AG04450 (cell line): Measurements from ENCODE around the gene HP1BP3. TPM values are rescaled to one million over a fixed set of nuclear protein-coding genes. Genes with fewer than 3 reads are reported as not detected.

Experiments
- CTCF ChIA-PET: fragments of 300-600, 350-600 bp; formaldehyde crosslinking; extraction: SDS; loops from one replicate; lab custom pipeline; 2022; ENCODE audit warnings: antibody characterized with exemption, inconsistent platforms; lab: Charles Lee
- POLR2A ChIA-PET: fragments of 350-600 bp; formaldehyde crosslinking; extraction: SDS; loops from one replicate; lab custom pipeline; 2021; ENCODE audit warnings: antibody characterized with exemption, inconsistent platforms; lab: Yijun Ruan, JAX
- DNase-seq: peaks from one replicate; pipeline ENCODE4 v3.0.0-alpha.2; 2011; ENCODE audit warnings: low read depth, low spot score
- H3K27ac ChIP-seq: one replicate; pipeline ENCODE4 v1.5.1; 2012; ENCODE audit warnings: low read depth, low read length, control low read depth
- H3K27me3 ChIP-seq: one replicate; pipeline ENCODE4 v1.6.0; 2012; ENCODE audit warnings: low read length; ENCODE audit not compliant: control insufficient read depth, insufficient read depth
- H3K4me3 ChIP-seq: 2 replicates; pipeline ENCODE4 v1.5.1; 2011; ENCODE audit warnings: mild to moderate bottlenecking, low read depth, low read length, control low read depth
- H3K9me3 ChIP-seq: 2 replicates; pipeline ENCODE4 v1.5.1; 2012; ENCODE audit warnings: low read length; ENCODE audit not compliant: control insufficient read depth, insufficient read depth
- CTCF ChIP-seq: IDR thresholded peaks from 2 replicates; pipeline ENCODE4 v1.5.1; 2011; ENCODE audit warnings: low read depth, low read length, control low read depth, inconsistent platforms
- polyA plus RNA-seq: library from polyadenylated mRNA; depleted of rRNA; stranded (reverse); fragments of >200 nt; gene quantifications from 2 replicates; pipeline ENCODE4 v1.2.3, GENCODE V29; 2011

The HP1BP3 gene
- polyA plus RNA-seq, 1 experiment, result 203 TPM

GRCh38 chr1:20723159-20723536 lies 64.0 kb downstream of the HP1BP3 start:
- ChIA-PET CTCF (no interaction called here), POLR2A (no interaction called here)
- H3K27ac ChIP-seq, result no peak overlapping the region
- no peak for DNase-seq
- peaks cover 8% of the 10 kb centered on the region; the same call in 1 of the 2 replicates for H3K9me3 ChIP-seq
- no peaks in the 10 kb centered on the region for H3K27me3 ChIP-seq
- no peak for TF ChIP-seq CTCF
- H3K4me3 ChIP-seq, result no peak overlapping the region

GRCh38 chr1:20721117-20722061 lies 65.7 kb downstream of the HP1BP3 start:
- no peak for DNase-seq
- Histone ChIP-seq H3K27me3 (no peaks in the 10 kb centered on the region), H3K27ac (no peak overlapping the region), H3K9me3 (peaks cover 8% of the 10 kb centered on the region; the same call in 1 of the 2 replicates), H3K4me3 (no peak overlapping the region)
- ChIA-PET POLR2A (interaction anchor here (0.7 kb wide), 1 partner anchor 301 kb away, joined by 7 read pairs; no protein-coding TSS in a partner anchor), CTCF (no interaction called here)
- no peak for TF ChIP-seq CTCF

DNA sequence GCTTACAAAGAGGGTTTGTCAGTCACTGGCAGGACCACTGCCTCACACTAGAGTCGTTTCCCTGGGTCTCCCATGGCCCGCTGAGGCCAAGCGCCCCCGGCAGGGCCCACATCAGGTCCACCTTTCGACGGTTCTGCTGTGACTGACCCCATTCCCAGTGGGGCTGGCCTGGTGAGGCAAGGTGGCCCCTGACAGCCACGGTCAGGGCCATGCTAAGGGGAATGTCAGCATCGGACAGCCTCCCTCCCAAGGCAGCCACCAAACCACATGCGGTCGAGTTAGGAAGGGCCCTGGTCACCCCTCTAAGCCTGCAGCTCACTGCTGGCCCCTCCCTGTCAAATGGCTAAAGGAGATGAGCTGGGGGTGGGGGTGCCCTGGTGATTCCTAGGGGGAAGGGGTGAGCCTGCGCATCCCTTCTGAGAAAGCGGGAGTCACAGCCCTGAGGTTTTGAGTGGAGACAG lies 66.4 kb downstream of the HP1BP3 start:
- CTCF ChIA-PET, result no interaction called here
- H3K27me3 ChIP-seq, result no peaks in the 10 kb centered on the region
- DNase-seq, result no peak
- POLR2A ChIA-PET, result no interaction called here
- TF ChIP-seq CTCF, result no peak
- H3K27ac ChIP-seq, result no peak overlapping the region
- H3K9me3 ChIP-seq, result peaks cover 2% of the 10 kb centered on the region; the same call in 1 of the 2 replicates
- no peak overlapping the region for H3K4me3 ChIP-seq

DNA sequence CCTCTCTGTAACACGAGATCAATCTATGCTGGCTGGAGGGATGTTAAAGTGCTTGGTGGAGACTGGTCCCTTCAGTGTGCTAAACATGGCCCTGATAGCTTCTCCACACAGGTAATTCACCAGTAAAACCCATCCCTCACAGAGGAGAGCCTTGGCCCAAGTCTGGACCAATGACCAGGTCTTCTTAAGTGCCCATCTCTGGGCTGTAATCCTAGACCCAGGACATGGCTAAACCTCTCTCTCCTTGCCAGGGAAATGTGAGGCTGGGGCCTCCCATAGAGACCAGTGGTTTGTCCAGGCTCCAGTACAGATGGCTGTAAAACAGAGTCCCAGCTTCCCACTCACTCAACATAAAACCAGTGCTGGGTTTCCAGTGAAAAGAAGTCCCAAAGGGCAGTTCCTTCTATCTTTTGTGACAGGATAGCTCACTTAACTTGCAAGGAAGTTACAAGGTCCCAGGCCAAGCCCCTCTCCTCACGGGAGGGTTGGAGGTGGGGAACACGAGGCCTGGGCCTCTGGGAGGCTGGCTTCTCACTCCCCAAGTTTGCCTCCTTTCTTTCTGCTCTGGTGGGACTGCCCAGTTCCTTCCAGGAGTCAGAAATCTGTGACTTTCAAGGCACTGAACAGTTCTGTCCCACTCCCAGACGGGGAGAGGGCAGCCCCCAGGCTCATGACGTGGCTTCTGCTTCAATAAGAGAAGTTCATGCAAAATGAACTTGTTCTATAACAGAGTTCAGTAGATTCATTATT lies 67.1 kb downstream of the HP1BP3 start:
- H3K27me3 ChIP-seq, result no peaks in the 10 kb centered on the region
- POLR2A ChIA-PET, result no interaction called here
- CTCF ChIA-PET, result interaction anchor here (1.3 kb wide), 1 partner anchor 475 kb away, joined by 4 read pairs; no protein-coding TSS in a partner anchor
- no peaks in the 10 kb centered on the region; the same call in 1 of the 2 replicates for H3K9me3 ChIP-seq
- no peak for DNase-seq
- H3K27ac ChIP-seq, result no peak overlapping the region
- TF ChIP-seq CTCF, result no peak
- H3K4me3 ChIP-seq, result no peak overlapping the region
